ENCODE measurements around the gene SMYD1. TPM values are rescaled to one million over a fixed set of nuclear protein-coding genes. Genes with fewer than 3 reads are reported as not detected.

The SMYD1 gene
- total and polyA plus RNA-seq, 2 donors: 0.06 to 5.7 TPM

DNA sequence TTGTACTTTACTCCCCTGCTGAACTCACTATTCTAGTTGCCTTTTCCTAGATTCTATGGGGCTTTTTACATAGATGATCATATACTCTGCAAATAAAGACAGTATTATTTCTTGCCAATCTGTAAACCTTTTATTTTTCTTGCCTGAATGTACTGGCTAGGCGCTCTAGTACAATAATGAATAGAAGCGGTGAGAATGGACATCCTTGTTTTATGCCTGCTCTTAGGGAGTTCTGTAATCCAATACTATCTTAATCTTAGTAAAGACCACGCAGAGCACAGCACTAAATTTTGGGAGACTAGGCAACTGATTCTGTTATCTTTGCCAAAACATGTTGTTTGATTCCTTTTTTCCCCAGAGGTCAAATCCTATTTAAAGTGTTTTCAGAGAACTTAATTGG lies 19.1 kb upstream of the SMYD1 start:
- H3K4me3 ChIP-seq (ENCODE audit: low read depth, low read length): no peak overlapping the region
- H3K4me1 ChIP-seq (ENCODE audit: insufficient read depth): no peaks in the 10 kb centered on the region
- DNase-seq (ENCODE audit: extremely low spot score): no peak
- no peak overlapping the region for H3K27ac ChIP-seq (ENCODE audit: low read depth)
- no peaks in the 10 kb centered on the region for H3K36me3 ChIP-seq (ENCODE audit: insufficient read depth)
- 80% methylated on average over 3 of the region's 3 CpGs for WGBS

DNA sequence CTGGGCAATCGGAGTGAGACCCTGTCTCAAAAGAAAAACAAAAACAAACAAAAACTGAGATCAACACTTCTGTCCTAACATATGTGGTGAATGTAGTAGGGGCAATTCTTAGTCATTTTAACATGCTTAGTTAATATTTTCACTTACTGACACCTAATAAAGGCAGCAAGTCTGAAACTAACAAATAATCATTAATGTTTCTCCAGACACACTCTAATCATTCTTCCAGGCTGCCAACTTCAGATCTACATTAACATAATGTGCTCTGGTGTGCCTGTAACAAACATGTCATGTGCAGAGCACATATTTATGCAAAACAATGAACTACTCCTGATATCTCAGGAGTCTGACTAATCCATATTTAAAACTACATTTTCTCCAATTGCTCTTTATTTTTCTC lies 18.0 kb upstream of the SMYD1 start:
- H3K4me3 ChIP-seq (ENCODE audit: low read depth, low read length): no peak overlapping the region
- WGBS: 92% methylated on average over 1 of the region's 1 CpG
- H3K36me3 ChIP-seq (ENCODE audit: insufficient read depth): no peaks in the 10 kb centered on the region
- no peak overlapping the region for H3K27ac ChIP-seq (ENCODE audit: low read depth)
- DNase-seq (ENCODE audit: extremely low spot score): no peak
- H3K4me1 ChIP-seq (ENCODE audit: insufficient read depth): no peaks in the 10 kb centered on the region

DNA sequence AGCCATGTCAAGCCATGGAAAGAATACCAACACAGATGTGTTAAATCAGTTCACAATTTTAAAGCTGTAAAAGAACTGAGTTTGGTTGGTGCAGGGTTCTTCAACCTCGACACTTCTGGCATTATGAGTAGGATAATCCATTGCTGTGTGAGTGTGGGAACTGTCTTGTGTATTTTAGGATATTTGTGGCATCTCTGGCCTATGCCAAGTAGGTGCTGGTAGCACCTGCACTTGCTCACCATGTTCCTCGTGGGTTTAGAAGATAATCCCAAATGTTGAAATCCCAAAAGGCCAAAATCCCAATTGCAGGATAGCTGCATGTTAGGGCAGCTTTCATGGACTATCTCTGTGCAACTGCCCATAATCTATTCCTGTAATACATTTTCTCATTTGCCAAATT lies 15.8 kb upstream of the SMYD1 start:
- no peak overlapping the region for H3K4me3 ChIP-seq (ENCODE audit: low read depth, low read length)
- WGBS: 58% methylated on average over 2 of the region's 2 CpGs
- DNase-seq (ENCODE audit: extremely low spot score): no peak
- H3K36me3 ChIP-seq (ENCODE audit: insufficient read depth): no peaks in the 10 kb centered on the region
- no peak overlapping the region for H3K27ac ChIP-seq (ENCODE audit: low read depth)
- H3K4me1 ChIP-seq (ENCODE audit: insufficient read depth): no peaks in the 10 kb centered on the region

DNA sequence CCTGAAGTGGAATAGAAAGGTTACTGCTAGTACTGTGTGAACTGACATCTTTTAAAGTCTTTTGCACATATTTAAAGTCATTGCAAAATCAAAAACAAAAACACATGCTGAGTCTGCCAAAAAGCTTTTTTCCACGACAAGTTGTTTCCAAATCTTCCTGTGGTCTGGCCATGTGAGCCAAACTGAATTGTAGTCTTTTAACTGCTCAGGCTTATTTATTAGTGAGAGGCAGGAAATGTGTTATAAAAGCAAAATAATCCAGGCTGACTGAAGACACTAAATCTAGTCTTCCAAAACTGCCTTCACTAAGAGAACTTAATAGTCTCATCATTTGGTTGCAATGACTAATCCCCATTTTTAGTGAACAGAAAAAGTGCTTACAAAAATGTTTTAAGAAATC lies 14.3 kb upstream of the SMYD1 start:
- no peak for DNase-seq (ENCODE audit: extremely low spot score)
- Histone ChIP-seq H3K4me1 (ENCODE audit: insufficient read depth) (no peaks in the 10 kb centered on the region), H3K36me3 (ENCODE audit: insufficient read depth) (no peaks in the 10 kb centered on the region), H3K27ac (ENCODE audit: low read depth) (no peak overlapping the region), H3K4me3 (ENCODE audit: low read depth, low read length) (no peak overlapping the region)
- WGBS: 5% methylated on average over 1 of the region's 1 CpG

DNA sequence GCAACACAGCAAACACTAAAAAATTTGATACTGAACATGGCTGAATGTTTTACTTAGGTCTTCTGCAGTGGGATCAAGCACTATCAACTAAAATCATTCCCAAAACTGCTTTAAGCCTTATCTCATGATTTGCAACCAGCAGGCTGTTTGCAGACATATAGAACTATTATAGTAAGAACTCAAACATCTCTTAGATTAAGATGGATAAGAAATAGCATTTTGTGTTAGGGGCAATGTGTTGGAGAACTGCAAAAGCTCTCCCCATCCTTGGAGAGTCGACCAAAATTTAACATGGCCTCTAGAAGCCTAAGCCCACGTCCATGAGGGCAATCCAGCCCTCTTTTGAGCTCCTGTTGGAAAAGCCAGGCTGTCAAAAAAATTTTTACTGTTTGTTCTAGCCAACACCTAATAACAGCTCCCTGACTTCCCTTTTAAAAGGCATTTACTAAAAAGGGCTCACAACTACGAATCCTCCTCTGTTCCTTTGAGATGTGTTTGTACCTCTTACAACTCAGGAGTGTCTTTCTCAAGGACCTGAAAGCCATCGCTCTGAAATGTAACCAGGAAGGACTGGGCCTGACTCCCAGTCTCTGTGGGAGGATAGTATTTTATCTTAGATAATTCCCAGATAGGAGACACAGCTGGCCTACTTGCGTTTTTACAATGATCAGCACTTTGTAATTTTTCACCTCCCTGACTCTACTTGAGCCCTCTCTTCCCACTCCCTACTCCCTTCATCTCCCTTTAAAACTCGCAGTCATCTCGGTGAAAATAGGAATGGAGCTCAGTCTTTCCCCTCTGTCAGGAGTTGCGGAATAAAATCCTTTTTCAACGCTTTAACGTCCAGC lies 13.5 kb upstream of the SMYD1 start:
- WGBS: 38% methylated on average over 10 of the region's 10 CpGs
- Histone ChIP-seq H3K27ac (ENCODE audit: low read depth) (peak overlapping the region; percentile 77), H3K36me3 (ENCODE audit: insufficient read depth) (no peaks in the 10 kb centered on the region), H3K4me1 (ENCODE audit: insufficient read depth) (no peaks in the 10 kb centered on the region), H3K4me3 (ENCODE audit: low read depth, low read length) (peak overlapping the region; percentile 87)
- DNase-seq (ENCODE audit: extremely low spot score): no peak

DNA sequence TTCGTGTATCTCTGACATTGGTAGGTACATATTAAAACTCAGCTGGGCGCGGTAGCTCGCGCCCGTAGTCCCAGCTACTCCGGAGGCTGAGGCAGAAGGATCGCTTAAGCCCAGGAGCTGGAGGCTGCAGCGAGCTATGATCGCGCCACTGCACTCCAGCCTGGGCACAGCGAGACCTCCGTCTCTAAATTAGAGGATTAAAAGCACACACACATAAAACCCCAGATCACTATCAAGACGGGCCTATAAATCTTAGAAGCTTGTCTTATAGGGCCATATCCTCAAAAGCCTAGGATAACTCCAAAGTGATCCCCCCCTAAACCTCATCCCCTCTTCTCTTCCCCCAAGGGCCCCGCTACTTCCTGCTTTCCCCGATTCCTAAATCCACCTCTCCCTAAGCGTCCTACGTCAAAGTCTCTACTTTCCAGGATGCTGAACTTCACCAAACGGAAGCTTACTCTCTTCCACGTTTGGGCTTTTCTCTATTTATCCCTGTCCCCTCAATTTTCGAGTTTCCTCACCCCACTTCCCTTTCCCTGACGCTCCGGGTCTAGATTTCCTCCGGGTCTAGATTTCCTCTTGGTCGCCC lies 12.7 kb upstream of the SMYD1 start:
- 21% methylated on average over 25 of the region's 25 CpGs for WGBS
- Histone ChIP-seq H3K4me1 (ENCODE audit: insufficient read depth) (no peaks in the 10 kb centered on the region), H3K4me3 (ENCODE audit: low read depth, low read length) (peak overlapping the region; percentile 87), H3K36me3 (ENCODE audit: insufficient read depth) (no peaks in the 10 kb centered on the region), H3K27ac (ENCODE audit: low read depth) (peak overlapping the region; percentile 98)
- no peak for DNase-seq (ENCODE audit: extremely low spot score)

DNA sequence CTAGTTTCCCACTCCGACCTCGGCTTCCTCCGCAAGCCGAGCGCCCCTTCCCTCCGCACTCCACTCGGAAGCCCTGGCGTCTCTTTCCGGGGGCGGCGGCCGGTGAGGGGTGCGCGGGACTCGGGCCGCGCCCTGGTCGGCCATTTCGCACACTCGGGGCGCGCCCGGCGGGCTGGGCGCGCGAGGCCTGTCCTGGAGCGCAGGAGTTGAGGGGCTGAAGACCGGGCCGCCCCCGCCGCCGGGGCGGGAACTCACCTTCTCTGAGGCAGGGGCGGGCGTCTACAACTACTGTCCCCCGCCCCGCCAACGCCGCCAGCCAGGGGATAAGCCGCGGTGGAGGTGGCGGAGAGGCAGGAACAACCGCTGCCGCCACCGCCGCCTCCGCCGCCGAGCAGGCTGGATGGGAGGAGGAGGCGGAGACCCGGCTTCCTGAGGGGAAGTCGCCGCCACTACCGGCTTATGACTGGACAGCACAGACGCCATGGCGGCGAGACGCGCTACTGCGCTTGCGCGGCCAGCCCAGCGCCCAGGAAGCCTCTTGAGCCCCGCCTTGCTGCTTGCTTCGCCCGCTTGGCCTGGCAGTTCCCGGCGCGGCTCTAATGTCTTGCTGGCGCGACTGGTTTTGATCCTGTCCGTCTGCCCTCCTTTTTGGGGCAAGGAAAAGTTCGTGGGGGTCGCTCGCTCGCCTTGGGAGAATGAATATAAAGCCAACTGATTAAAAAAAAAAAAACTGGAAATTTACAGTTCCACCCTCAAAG lies 12.1 kb upstream of the SMYD1 start, which contains the start of gene KRCC1:
Gene KRCC1 (minus strand): TSS at position 413 of the 758 bp plus-strand sequence. CDS start 27,220 bp downstream, outside the sequence.
- Histone ChIP-seq H3K27ac (ENCODE audit: low read depth) (peak within 1 kb of the TSS; percentile 98), H3K4me1 (ENCODE audit: insufficient read depth) (no peaks in the 10 kb centered on the region), H3K36me3 (ENCODE audit: insufficient read depth) (no peaks in the 10 kb centered on the region), H3K4me3 (ENCODE audit: low read depth, low read length) (peak within 1 kb of the TSS; percentile 87)
- WGBS: under 1% methylated on average over 77 of the region's 77 CpGs
- peak; percentile 82 for DNase-seq (ENCODE audit: extremely low spot score)

DNA sequence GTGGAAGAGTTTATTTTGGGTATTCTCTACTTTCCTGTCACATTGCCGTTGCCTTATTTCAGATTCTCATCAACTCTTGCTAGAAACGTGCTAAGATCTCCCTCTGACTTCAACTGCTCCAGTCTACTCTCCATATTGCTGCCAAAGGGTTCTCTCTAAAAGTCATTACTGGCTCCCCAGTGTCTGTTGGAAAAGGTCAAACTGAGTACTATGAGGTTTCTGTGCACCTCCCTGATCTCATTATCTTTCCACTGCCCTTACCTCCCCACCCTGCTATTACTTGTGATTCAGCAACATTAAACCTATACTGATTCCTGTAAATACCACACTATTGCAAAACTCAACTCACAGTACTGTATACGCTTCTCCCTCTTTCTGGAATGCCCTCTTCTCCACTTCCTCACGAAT lies 10.2 kb upstream of the SMYD1 start:
- no peak overlapping the region for H3K27ac ChIP-seq (ENCODE audit: low read depth)
- H3K4me1 ChIP-seq (ENCODE audit: insufficient read depth): no peaks in the 10 kb centered on the region
- DNase-seq (ENCODE audit: extremely low spot score): no peak
- H3K36me3 ChIP-seq (ENCODE audit: insufficient read depth): no peaks in the 10 kb centered on the region
- WGBS: 57% methylated on average over 4 of the region's 4 CpGs
- H3K4me3 ChIP-seq (ENCODE audit: low read depth, low read length): no peak overlapping the region

DNA sequence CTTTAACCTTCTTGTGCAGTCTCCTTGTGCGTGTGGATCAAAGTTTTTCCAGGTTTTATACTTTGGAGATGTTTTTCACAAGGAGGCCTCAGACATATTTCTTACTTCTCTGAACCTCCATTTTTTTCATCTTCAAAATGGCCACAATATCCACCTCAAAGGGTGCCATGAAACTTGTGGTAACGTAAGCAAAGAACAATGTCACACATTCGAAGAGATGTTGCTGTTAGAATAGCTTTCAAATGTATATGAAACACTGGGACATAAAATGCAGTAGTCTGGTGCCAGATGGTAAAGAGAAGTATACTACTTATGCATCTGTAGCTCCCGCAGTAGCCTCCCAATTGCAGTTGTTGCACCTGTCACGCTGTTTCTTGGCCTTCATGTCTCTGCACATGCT lies 9.4 kb upstream of the SMYD1 start:
- 90% methylated on average over 5 of the region's 5 CpGs for WGBS
- Histone ChIP-seq H3K36me3 (ENCODE audit: insufficient read depth) (no peaks in the 10 kb centered on the region), H3K27ac (ENCODE audit: low read depth) (no peak overlapping the region), H3K4me1 (ENCODE audit: insufficient read depth) (no peaks in the 10 kb centered on the region), H3K4me3 (ENCODE audit: low read depth, low read length) (no peak overlapping the region)
- no peak for DNase-seq (ENCODE audit: extremely low spot score)

DNA sequence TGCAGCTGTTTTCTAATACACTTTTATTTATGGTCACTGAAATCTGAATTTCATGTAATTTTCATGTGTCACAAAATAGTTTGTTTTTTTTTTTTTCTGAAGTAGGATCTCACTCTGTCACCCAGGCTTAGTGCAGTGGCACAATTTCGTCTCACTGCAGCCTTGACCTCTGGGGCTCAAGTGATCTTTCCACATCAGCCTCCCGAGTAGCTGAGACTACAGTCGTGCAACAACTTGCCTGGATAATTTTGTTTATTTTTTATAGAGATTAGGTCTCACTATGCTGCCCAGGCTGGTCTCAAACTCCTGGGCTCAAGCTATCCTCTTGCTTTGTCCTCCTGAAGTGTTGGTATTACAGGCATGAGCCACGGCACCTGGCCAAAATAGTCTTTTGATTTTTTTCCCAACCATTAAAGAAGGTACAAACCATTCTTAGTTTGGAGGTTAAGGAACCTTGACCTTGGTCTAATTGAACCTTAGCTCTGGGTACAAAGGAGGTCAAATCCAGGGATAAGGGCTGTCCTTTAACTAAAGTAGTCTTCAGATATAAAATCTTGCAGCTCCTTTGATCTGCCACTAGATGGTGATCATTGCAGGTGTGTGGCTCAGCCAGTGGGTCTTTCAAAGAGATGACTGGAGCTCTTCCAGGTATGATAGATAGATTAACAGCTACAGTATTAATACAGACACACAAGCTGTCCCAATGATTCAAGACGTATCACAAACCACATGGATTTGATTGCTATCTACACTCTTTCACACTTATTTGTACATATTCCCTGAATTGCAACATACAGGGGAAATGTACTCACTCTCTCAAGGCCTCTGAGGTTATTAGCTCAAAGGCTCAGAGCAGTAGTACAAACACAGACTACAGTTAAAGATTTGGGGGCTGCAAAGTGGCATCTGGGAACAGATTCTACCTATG lies 7.4 kb upstream of the SMYD1 start:
- Histone ChIP-seq H3K36me3 (ENCODE audit: insufficient read depth) (no peaks in the 10 kb centered on the region), H3K4me3 (ENCODE audit: low read depth, low read length) (no peak overlapping the region), H3K27ac (ENCODE audit: low read depth) (no peak overlapping the region), H3K4me1 (ENCODE audit: insufficient read depth) (no peaks in the 10 kb centered on the region)
- WGBS: 49% methylated on average over 5 of the region's 5 CpGs
- no peak for DNase-seq (ENCODE audit: extremely low spot score)

DNA sequence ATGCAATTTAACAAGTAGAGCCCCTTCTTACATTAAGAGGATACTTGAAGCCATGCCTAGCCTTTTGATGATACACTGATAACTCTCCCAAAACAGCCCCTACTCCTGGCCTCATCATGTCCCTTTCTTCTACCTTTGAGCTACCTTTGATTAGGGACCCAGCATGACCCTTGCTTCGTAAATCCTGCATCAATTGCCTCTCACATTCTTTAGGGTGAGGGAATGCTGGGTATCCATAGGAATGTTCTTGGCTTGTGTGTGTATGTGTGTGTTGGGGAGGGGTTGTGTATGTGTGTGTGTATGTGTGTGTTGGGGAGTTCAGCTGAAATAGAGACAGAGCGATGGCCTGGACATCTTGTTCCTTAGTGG lies 6.7 kb upstream of the SMYD1 start:
- WGBS: 62% methylated on average over 2 of the region's 2 CpGs
- Histone ChIP-seq H3K36me3 (ENCODE audit: insufficient read depth) (no peaks in the 10 kb centered on the region), H3K27ac (ENCODE audit: low read depth) (no peak overlapping the region)

DNA sequence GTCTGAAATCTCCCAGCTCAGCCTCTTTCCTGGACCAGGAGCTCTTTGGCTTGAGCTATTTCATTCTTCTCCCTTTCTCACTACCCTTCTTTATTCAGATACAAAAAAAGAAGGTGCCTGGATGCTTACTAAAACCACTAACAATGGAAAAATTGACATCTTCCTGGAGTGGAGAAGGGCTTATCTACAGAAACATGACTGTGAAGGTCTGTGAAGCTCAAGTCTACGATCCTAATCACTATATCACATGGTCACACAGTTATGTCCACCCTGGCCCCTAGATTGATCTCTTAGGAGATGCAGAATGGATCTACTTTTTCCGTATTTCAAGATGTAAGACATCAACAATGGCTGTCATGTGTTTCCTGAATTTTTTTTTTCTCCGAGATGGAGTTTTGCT lies 6.3 kb upstream of the SMYD1 start:
- Histone ChIP-seq H3K4me3 (ENCODE audit: low read depth, low read length) (no peak overlapping the region), H3K27ac (ENCODE audit: low read depth) (no peak overlapping the region), H3K4me1 (ENCODE audit: insufficient read depth) (no peaks in the 10 kb centered on the region), H3K36me3 (ENCODE audit: insufficient read depth) (no peaks in the 10 kb centered on the region)
- no peak for DNase-seq (ENCODE audit: extremely low spot score)
- WGBS: 84% methylated on average over 3 of the region's 3 CpGs

More for the DNA sequence above, 6.7 kb upstream of the SMYD1 start:
- DNase-seq (ENCODE audit: extremely low spot score): no peak
- H3K4me1 ChIP-seq (ENCODE audit: insufficient read depth): no peaks in the 10 kb centered on the region
- H3K4me3 ChIP-seq (ENCODE audit: low read depth, low read length): no peak overlapping the region

DNA sequence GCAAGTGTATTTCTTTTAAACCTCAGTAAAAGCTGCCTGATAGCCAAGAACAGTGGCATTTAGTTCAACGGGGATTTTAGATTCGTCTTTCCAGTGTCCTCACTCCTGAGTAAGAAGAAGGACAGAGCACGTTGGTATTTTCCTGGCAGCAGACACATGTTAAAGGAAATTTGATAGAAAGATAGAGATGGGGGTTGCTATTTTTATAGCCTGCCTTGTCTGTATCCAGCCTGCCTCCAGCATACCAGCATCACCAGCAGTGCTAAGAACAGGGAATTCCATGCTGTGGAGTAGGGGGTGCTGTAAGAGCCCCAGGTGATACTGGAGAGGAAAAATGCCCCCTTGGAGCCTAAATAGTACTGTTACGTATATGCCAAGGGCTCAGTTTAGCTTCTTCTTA lies 1.1 kb upstream of the SMYD1 start:
- Histone ChIP-seq H3K4me3 (ENCODE audit: low read depth, low read length) (no peak overlapping the region), H3K36me3 (ENCODE audit: insufficient read depth) (no peaks in the 10 kb centered on the region), H3K4me1 (ENCODE audit: insufficient read depth) (no peaks in the 10 kb centered on the region), H3K27ac (ENCODE audit: low read depth) (no peak overlapping the region)
- WGBS: 34% methylated on average over 4 of the region's 4 CpGs
- no peak for DNase-seq (ENCODE audit: extremely low spot score)

All from urinary bladder (tissue), 4 donors.